Vagina (tissue), 2 donors: ENCODE results near the gene OBSCN.

Experiments used
- POLR2A ChIP-seq, 2 donors: fragments of 450-650 bp; IDR thresholded peaks; one replicate each; pipeline ENCODE4 v1.6.1; 2017; ENCODE audit warnings: antibody characterized with exemption in 2 of 2, mild to moderate bottlenecking in 2 of 2, moderate library complexity in 2 of 2
- POLR2AphosphoS5 ChIP-seq, 2 donors: sonication (generic); formaldehyde crosslinking; IDR thresholded peaks; one replicate each; pipeline ENCODE4 v1.9.0; 2017; ENCODE audit warnings: antibody characterized with exemption in 2 of 2, mild to moderate bottlenecking in 2 of 2, low read depth in 1 of 2; ENCODE audit not compliant: insufficient read depth in 1 of 2
- TF ChIP-seq, protein P1 (sequence below), 3 experiments: fragments of 450-650 bp in 2 of 3; fragments of 200-600 bp in 1 of 3; sonication (generic) in 1 of 3; IDR thresholded peaks; one replicate each; pipeline ENCODE4 v1.5.1; 2017 to 2019; ENCODE audit warnings: antibody characterized with exemption in 3 of 3, mild to moderate bottlenecking in 2 of 3, moderate library complexity in 2 of 3

DNA sequence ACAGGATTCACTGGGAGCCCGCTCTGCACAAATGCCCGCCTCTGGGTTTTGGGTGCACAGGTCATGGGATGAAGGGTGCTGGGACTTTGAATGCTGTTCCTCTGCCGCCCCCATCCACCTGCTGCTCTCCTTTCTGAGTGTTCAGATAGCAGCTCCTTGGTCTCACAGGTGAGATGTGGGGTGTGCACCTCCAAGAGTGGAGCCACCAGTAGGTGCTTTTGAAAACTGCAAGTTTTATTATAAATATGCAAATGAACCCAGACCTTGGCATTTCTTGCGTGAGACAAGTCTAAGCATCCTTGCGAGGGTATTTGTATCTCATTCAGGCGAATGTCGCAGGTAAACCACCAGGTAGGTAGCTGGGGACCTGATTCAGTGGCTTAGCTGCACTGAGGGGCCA lies 30.2 kb downstream of the OBSCN start:
- TF ChIP-seq, protein P1, sequence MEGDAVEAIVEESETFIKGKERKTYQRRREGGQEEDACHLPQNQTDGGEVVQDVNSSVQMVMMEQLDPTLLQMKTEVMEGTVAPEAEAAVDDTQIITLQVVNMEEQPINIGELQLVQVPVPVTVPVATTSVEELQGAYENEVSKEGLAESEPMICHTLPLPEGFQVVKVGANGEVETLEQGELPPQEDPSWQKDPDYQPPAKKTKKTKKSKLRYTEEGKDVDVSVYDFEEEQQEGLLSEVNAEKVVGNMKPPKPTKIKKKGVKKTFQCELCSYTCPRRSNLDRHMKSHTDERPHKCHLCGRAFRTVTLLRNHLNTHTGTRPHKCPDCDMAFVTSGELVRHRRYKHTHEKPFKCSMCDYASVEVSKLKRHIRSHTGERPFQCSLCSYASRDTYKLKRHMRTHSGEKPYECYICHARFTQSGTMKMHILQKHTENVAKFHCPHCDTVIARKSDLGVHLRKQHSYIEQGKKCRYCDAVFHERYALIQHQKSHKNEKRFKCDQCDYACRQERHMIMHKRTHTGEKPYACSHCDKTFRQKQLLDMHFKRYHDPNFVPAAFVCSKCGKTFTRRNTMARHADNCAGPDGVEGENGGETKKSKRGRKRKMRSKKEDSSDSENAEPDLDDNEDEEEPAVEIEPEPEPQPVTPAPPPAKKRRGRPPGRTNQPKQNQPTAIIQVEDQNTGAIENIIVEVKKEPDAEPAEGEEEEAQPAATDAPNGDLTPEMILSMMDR (IDR thresholded peaks at IDR 0.05): no peak
- TF ChIP-seq POLR2A (IDR thresholded peaks at IDR 0.05) (no peak), POLR2AphosphoS5 (IDR thresholded peaks at IDR 0.05; ENCODE audit: insufficient read depth in 1 of 2, low read depth in 1 of 2) (no peak)
